Activated T-cell treated with anti-CD3 and anti-CD28 coated beads, Interleukin-2, amount 50 U/mL, for 72 hours (primary cell): ENCODE measurements around the gene NR5A1. TPM values are rescaled to one million over a fixed set of nuclear protein-coding genes. Genes with fewer than 3 reads are reported as not detected.

Experiments
- ATAC-seq, 2 donors: fragments of 150-1000 bp; cut with Tn5 transposase; replicated peaks in 1 of 2; 2 replicates each; pipeline ENCODE4 v1.10.0; 2021; ENCODE audit warnings: moderate library complexity in 2 of 2, mild to moderate bottlenecking in 1 of 2
- DNase-seq, 2 donors: peaks; one replicate each; pipeline ENCODE4 v3.0.0; 2021 to 2022; ENCODE audit warnings: mixed read lengths in 1 of 2
- H3K27ac Mint-ChIP-seq: one replicate; pipeline ENCODE4 v1.8.0; 2022; ENCODE audit warnings: mild to moderate bottlenecking, moderate library complexity, mixed read lengths
- H3K27me3 Mint-ChIP-seq: one replicate; pipeline ENCODE4 v1.8.0; 2022; ENCODE audit warnings: low read depth, mixed read lengths
- H3K36me3 Mint-ChIP-seq, 2 donors: one replicate each; pipeline ENCODE4 v1.8.0; 2022; ENCODE audit warnings: mixed read lengths in 2 of 2, mild to moderate bottlenecking in 1 of 2; ENCODE audit not compliant: insufficient read depth in 2 of 2
- H3K4me1 Mint-ChIP-seq: one replicate; pipeline ENCODE4 v1.8.0; 2022; ENCODE audit warnings: low read depth, mixed read lengths
- H3K4me3 Mint-ChIP-seq, 2 donors: one replicate each; pipeline ENCODE4 v1.8.0; 2022; ENCODE audit warnings: mild to moderate bottlenecking in 2 of 2, mixed read lengths in 2 of 2, moderate library complexity in 2 of 2
- H3K9me3 Mint-ChIP-seq, 2 donors: one replicate each; pipeline ENCODE4 v1.8.0; 2022; ENCODE audit warnings: mixed read lengths in 2 of 2
- total RNA-seq, 2 donors: library from RNA; stranded (reverse); gene quantifications; one replicate each; pipeline ENCODE4 v1.2.3, GENCODE V29; 2022

Gene NR5A1
- total RNA-seq, 2 donors from 2014 or later, result 0.07 TPM; not detected in 1

DNA sequence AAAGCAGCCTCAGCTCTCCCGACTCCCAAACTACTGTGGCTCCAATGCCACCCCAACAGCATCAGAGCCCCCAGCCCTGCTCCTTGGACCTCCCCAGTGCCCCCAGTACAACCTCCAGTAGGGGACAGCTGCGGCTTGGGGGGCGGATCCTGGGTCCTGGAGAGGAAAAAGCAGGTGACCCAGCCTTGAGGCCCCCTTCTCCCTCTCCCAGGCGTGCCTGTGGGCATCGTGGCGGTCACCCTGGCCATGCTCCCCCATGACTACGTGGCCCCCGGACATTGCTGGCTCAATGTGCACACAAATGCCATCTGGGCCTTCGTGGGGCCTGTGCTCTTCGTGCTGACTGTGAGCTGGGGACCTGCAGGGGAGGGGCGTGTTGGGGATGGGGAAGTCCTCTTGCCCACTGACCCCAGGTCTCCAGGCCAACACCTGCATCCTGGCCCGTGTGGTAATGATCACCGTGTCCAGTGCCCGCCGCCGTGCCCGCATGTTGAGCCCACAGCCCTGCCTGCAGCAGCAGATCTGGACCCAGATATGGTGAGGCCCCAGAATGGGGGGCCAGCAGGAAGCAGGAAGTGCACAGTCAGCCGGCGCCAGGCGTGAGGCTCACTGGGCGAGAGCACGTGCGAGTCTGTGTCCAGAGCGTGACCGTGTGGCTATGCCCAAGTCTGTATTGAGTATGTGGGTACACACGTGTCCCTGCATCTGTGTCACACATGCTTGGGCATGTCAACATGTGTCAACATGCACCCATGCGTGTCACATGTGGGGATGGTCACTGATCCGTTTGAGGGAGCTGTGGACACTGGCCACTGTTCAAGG lies 38.0 kb downstream of the NR5A1 start:
- no peak overlapping the region for H3K27ac Mint-ChIP-seq
- no peaks in the 10 kb centered on the region for H3K36me3 Mint-ChIP-seq
- DNase-seq (no peak), ATAC-seq (no peak)
- H3K4me3 Mint-ChIP-seq, result no peak overlapping the region
- H3K27me3 Mint-ChIP-seq, result peaks cover 12% of the 10 kb centered on the region
- no peaks in the 10 kb centered on the region for H3K4me1 Mint-ChIP-seq
- no peaks in the 10 kb centered on the region for H3K9me3 Mint-ChIP-seq

- Mint-ChIP-seq H3K4me1 (no peaks in the 10 kb centered on the region), H3K27me3 (peaks cover 12% of the 10 kb centered on the region), H3K4me3 (no peak overlapping the region), H3K9me3 (no peaks in the 10 kb centered on the region), H3K27ac (no peak overlapping the region), H3K36me3 (no peaks in the 10 kb centered on the region)
- DNase-seq (no peak), ATAC-seq (no peak)
Measured at GRCh38 chr9:124468061-124468740, 39.0 kb downstream of the NR5A1 start.

DNA sequence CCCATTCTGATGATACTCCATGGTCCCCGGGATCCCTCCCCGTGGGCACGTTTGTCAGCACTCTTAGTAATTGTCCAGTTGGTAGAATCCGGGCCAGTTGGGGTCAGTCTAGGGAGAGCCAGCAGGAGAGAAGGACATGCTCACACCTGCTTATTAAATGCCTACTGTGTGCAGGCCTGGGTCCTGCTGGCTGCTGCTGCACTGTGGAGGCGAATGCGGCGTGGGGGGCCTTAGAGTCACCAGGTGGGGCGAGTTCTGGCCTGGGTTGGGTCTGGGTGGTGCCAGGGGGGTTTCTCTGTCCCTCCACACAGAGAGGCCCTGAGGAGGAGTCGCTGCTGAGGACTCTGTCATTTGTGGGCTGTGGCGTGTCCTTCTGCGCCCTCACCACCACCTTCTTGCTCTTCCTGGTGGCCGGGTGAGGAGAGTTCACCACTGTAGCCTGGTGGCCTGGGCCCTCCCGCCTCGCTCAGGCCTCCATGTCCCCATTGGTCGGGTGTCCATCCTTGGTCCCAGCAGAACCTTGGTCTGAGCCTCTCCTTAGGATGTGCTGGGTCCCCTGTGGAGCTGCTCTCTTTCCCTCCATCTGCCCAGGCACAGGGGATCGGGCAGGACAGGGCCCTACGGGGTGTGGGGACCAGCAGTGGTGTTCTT lies 39.7 kb downstream of the NR5A1 start:
- H3K4me3 Mint-ChIP-seq, result no peak overlapping the region
- H3K4me1 Mint-ChIP-seq, result no peaks in the 10 kb centered on the region
- no peaks in the 10 kb centered on the region for H3K36me3 Mint-ChIP-seq
- H3K27ac Mint-ChIP-seq, result no peak overlapping the region
- no peaks in the 10 kb centered on the region for H3K9me3 Mint-ChIP-seq
- DNase-seq (no peak), ATAC-seq (no peak)
- peaks cover 12% of the 10 kb centered on the region for H3K27me3 Mint-ChIP-seq

GRCh38 chr9:124465736-124466135 lies 41.5 kb downstream of the NR5A1 start:
- Mint-ChIP-seq H3K4me3 (no peak overlapping the region), H3K27ac (no peak overlapping the region)
- ATAC-seq, result no peak

DNA sequence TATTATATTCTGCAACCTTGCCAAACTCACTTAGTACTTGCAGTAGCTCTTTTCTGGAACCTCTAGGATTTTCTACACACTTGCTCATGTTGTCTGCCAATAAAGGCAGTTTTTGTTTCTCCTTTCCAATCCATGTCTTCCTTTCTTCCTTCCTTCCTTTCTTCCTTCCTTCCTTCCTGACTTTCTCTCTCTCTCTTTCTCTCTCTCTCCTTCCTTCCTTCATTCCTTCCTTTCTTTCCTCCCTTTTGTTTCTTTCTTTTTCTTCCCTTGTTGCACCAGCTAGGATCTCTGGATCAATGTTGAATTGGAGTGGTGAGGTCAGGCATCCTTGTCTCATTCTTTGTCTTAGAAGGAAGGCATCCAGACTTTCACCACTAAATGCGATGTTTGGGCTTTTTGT lies 44.5 kb downstream of the NR5A1 start:
- Mint-ChIP-seq H3K4me3 (no peak overlapping the region), H3K36me3 (no peaks in the 10 kb centered on the region), H3K9me3 (no peaks in the 10 kb centered on the region), H3K4me1 (no peaks in the 10 kb centered on the region), H3K27ac (no peak overlapping the region), H3K27me3 (peaks cover 12% of the 10 kb centered on the region)
- no peak for ATAC-seq
- no peak for DNase-seq

More at GRCh38 chr9:124465736-124466135, 41.5 kb downstream of the NR5A1 start:
- H3K27me3 Mint-ChIP-seq, result peaks cover 12% of the 10 kb centered on the region
- H3K4me1 Mint-ChIP-seq, result no peaks in the 10 kb centered on the region
- no peak for DNase-seq
- H3K36me3 Mint-ChIP-seq, result no peaks in the 10 kb centered on the region
- H3K9me3 Mint-ChIP-seq, result no peaks in the 10 kb centered on the region

GRCh38 chr9:124458441-124458840 lies 48.8 kb downstream of the NR5A1 start:
- ATAC-seq, result no peak
- no peaks in the 10 kb centered on the region for H3K36me3 Mint-ChIP-seq
- no peaks in the 10 kb centered on the region for H3K27me3 Mint-ChIP-seq
- DNase-seq, result no peak
- no peak overlapping the region for H3K4me3 Mint-ChIP-seq
- no peak overlapping the region for H3K27ac Mint-ChIP-seq
- H3K4me1 Mint-ChIP-seq, result no peaks in the 10 kb centered on the region
- no peaks in the 10 kb centered on the region for H3K9me3 Mint-ChIP-seq

DNA sequence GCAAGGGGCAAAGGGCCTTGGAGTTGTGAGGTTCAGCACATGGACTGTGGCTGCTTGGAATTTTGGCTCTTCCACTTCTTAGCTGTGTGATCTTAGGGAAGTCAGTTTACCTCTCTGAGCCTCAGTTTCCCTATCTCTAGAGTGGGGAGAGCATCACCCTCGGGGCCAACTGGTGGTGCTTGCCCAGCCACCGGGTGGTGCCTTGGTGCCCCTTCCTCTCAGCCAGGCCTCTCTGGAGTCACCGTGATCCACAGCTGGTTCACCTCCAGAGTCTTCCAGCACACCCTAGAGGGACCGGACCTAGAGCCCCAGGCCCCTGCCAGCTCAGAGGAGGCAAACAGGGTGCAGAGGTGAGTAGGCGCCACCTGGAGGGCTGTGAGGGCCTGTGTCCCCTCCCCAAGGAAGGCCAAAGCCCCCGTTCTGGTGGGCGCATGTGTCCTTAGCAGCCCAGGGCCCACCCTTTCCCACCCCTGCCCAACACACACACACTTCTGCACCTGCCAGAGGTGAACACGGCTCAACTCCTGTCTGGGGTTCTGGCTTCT lies 49.2 kb downstream of the NR5A1 start:
- Mint-ChIP-seq H3K27me3 (no peaks in the 10 kb centered on the region), H3K27ac (no peak overlapping the region), H3K4me3 (no peak overlapping the region), H3K36me3 (no peaks in the 10 kb centered on the region), H3K4me1 (no peaks in the 10 kb centered on the region), H3K9me3 (no peaks in the 10 kb centered on the region)
- no peak for ATAC-seq
- no peak for DNase-seq

GRCh38 chr9:124457079-124457886 lies 49.9 kb downstream of the NR5A1 start:
- Mint-ChIP-seq H3K27me3 (peaks cover 5% of the 10 kb centered on the region), H3K36me3 (no peaks in the 10 kb centered on the region), H3K9me3 (no peaks in the 10 kb centered on the region), H3K27ac (no peak overlapping the region), H3K4me1 (no peaks in the 10 kb centered on the region), H3K4me3 (no peak overlapping the region)
- no peak for ATAC-seq
- DNase-seq, result no peak

DNA sequence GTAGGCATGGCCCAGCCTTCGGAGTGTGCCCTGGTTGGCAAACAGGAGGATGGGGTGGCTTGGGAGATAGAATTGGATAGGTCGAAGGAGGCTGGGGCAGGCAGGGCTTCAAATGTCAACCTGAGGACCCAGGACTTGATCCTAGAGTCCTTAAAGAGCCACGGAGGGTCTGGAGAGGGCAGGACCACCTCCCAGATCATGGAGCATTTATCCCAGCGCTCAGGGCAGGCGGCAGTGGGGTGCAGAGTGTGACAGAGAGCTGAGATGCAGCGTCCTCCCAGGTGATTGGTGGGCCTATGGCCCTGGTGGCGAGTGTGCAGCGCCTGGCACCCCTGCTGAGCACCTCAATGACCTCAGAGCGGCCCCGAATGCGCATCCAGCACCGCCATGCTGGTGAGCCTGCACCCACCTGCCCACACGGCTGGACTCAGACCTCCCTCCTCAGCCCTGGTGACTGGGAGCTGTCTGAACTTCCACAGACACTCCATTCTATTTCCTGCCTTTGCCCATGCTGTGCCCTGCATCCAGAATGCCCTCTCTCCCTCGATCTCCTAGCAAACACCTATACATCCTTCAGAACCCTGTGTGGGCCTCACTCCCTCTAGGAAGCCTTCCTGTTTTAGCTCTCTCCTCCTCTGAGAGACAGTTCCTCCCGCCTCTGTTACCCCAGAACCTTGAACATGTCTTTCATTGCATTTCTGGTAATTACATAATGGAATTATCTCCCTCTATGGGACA lies 50.7 kb downstream of the NR5A1 start:
- Mint-ChIP-seq H3K4me3 (no peak overlapping the region), H3K4me1 (peaks cover under 1% of the 10 kb centered on the region), H3K27me3 (peaks cover 12% of the 10 kb centered on the region), H3K27ac (no peak overlapping the region), H3K9me3 (no peaks in the 10 kb centered on the region), H3K36me3 (no peaks in the 10 kb centered on the region)
- DNase-seq (no peak), ATAC-seq (no peak)

- no peaks in the 10 kb centered on the region for H3K36me3 Mint-ChIP-seq
- no peaks in the 10 kb centered on the region for H3K9me3 Mint-ChIP-seq
- H3K27me3 Mint-ChIP-seq, result peaks cover 19% of the 10 kb centered on the region
- peaks cover 4% of the 10 kb centered on the region for H3K4me1 Mint-ChIP-seq
- no peak overlapping the region for H3K27ac Mint-ChIP-seq
- no peak for ATAC-seq
- DNase-seq, result no peak
- H3K4me3 Mint-ChIP-seq, result no peak overlapping the region
Measured at GRCh38 chr9:124455820-124456219, 51.4 kb downstream of the NR5A1 start.

DNA sequence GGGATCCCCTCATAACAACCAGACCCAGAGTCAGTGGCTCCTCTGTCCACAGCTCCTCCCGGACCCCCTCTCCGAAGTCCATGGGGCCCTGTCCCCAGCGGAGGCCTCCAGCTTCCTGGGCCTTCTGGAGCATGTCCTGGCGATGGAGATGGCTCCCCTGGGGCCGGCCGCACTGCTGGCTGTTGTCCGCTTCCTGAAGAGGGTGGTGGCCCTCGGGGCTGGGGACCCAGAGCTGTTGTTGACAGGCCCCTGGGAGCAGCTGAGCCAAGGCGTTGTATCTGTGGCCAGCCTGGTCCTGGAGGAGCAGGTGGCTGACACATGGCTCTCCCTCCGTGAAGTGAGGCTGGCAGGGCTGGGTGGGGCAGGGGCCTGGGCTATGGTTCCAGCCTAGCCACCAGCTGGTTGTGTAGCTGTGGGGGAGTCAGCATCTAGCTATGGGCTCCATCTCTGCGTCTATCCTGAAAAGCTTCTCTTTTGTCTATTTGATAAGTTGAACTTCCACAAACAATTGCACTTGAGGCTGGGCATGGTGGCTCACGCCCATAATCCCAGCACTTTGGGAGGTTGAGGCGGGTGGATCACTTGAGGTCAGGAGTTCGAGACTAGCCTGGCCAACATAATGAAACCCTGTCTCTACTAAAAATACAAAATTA lies 52.3 kb downstream of the NR5A1 start:
- H3K9me3 Mint-ChIP-seq, result no peaks in the 10 kb centered on the region

GRCh38 chr9:124454296-124454695 lies 52.9 kb downstream of the NR5A1 start:
- DNase-seq (no peak), ATAC-seq (no peak)
- Mint-ChIP-seq H3K27ac (no peak overlapping the region), H3K4me3 (no peak overlapping the region), H3K36me3 (no peaks in the 10 kb centered on the region), H3K27me3 (peaks cover 30% of the 10 kb centered on the region), H3K4me1 (peaks cover 4% of the 10 kb centered on the region), H3K9me3 (no peaks in the 10 kb centered on the region)

More for the DNA sequence above, 52.3 kb downstream of the NR5A1 start:
- Mint-ChIP-seq H3K4me1 (peaks cover 4% of the 10 kb centered on the region), H3K4me3 (no peak overlapping the region), H3K27ac (no peak overlapping the region), H3K27me3 (peaks cover 27% of the 10 kb centered on the region), H3K36me3 (no peaks in the 10 kb centered on the region)
- no peak for DNase-seq
- ATAC-seq, result no peak
